Measurements from ENCODE around the gene NUMA1.
A peak's percentile ranks its signal among the peaks of the same experiment; 100 is the strongest.

Gene NUMA1

GRCh38 chr11:71986131-71986530 lies 94.2 kb downstream of the NUMA1 start:
- H2AK5ac ChIP-seq (ENCODE audit: low read length): no peak overlapping the region
- peaks cover 1% of the 10 kb centered on the region for H3K36me3 ChIP-seq (ENCODE audit: control insufficient read depth, insufficient read depth, low read length)
- no peak overlapping the region for H4K5ac ChIP-seq (ENCODE audit: low read length)
- H4K8ac ChIP-seq (ENCODE audit: low read depth, low read length): no peak overlapping the region
- H3K4me1 ChIP-seq (ENCODE audit: control insufficient read depth, low read depth, low read length): no peaks in the 10 kb centered on the region
- H3K9ac ChIP-seq (ENCODE audit: low read length): no peak overlapping the region
- no peak overlapping the region for H2BK5ac ChIP-seq (ENCODE audit: low read length)
- DNase-seq: no peak
- H3K4me2 ChIP-seq (ENCODE audit: low read length): no peak overlapping the region
- H2BK15ac ChIP-seq (replicated peaks; ENCODE audit: low read depth): no peak overlapping the region
- no peaks in the 10 kb centered on the region for H3K79me2 ChIP-seq (ENCODE audit: control insufficient read depth, insufficient read depth, low read length)
- no peak overlapping the region for H3K56ac ChIP-seq (ENCODE audit: low read length)
- no peak overlapping the region for H3K27ac ChIP-seq (ENCODE audit: low read depth, low read length)
- H3K4ac ChIP-seq (ENCODE audit: low read depth, low read length): no peak overlapping the region
- no peaks in the 10 kb centered on the region for H3K27me3 ChIP-seq (ENCODE audit: insufficient read depth, low read length, poor library complexity)
- WGBS (ENCODE audit: extremely low coverage, insufficient coverage, low lambda C conversion rate): no CpG with 5 or more reads among the region's 2 CpGs
- no peak overlapping the region for H2BK120ac ChIP-seq (ENCODE audit: low read depth, low read length)
- no peaks in the 10 kb centered on the region for H3K79me1 ChIP-seq (ENCODE audit: low read length)
- no peak overlapping the region for H3K18ac ChIP-seq (ENCODE audit: low read length)
- H3K4me3 ChIP-seq (ENCODE audit: low read length): no peak overlapping the region
- no peak overlapping the region for H3K23ac ChIP-seq (ENCODE audit: low read length)

- H3K79me1 ChIP-seq (ENCODE audit: low read length): no peaks in the 10 kb centered on the region
Observed at GRCh38 chr11:71979602-71980001, 100.7 kb downstream of the NUMA1 start.

GRCh38 chr11:71979094-71979493 lies 101.2 kb downstream of the NUMA1 start:
- H4K5ac ChIP-seq (ENCODE audit: low read length): no peak overlapping the region
- no peaks in the 10 kb centered on the region for H3K79me2 ChIP-seq (ENCODE audit: control insufficient read depth, insufficient read depth, low read length)
- H3K4ac ChIP-seq (ENCODE audit: low read depth, low read length): no peak overlapping the region
- no peak overlapping the region for H3K9ac ChIP-seq (ENCODE audit: low read length)
- H3K36me3 ChIP-seq (ENCODE audit: control insufficient read depth, insufficient read depth, low read length): peaks cover 1% of the 10 kb centered on the region
- no peak overlapping the region for H4K8ac ChIP-seq (ENCODE audit: low read depth, low read length)
- H3K18ac ChIP-seq (ENCODE audit: low read length): no peak overlapping the region
- H2BK120ac ChIP-seq (ENCODE audit: low read depth, low read length): no peak overlapping the region
- no peak overlapping the region for H3K23ac ChIP-seq (ENCODE audit: low read length)
- no peak overlapping the region for H2BK5ac ChIP-seq (ENCODE audit: low read length)
- WGBS (ENCODE audit: extremely low coverage, insufficient coverage, low lambda C conversion rate): no CpG with 5 or more reads among the region's 4 CpGs
- H3K27ac ChIP-seq (ENCODE audit: low read depth, low read length): no peak overlapping the region
- H3K27me3 ChIP-seq (ENCODE audit: insufficient read depth, low read length, poor library complexity): no peaks in the 10 kb centered on the region
- H3K56ac ChIP-seq (ENCODE audit: low read length): no peak overlapping the region
- H3K79me1 ChIP-seq (ENCODE audit: low read length): no peaks in the 10 kb centered on the region
- DNase-seq: no peak
- no peak overlapping the region for H3K4me2 ChIP-seq (ENCODE audit: low read length)
- H2AK5ac ChIP-seq (ENCODE audit: low read length): no peak overlapping the region
- no peak overlapping the region for H2BK15ac ChIP-seq (replicated peaks; ENCODE audit: low read depth)
- H3K4me3 ChIP-seq (ENCODE audit: low read length): no peak overlapping the region
- H3K4me1 ChIP-seq (ENCODE audit: control insufficient read depth, low read depth, low read length): no peaks in the 10 kb centered on the region

More at GRCh38 chr11:71979602-71980001, 100.7 kb downstream of the NUMA1 start:
- Histone ChIP-seq H3K9ac (ENCODE audit: low read length) (no peak overlapping the region), H3K4me1 (ENCODE audit: control insufficient read depth, low read depth, low read length) (no peaks in the 10 kb centered on the region), H3K27me3 (ENCODE audit: insufficient read depth, low read length, poor library complexity) (no peaks in the 10 kb centered on the region), H3K36me3 (ENCODE audit: control insufficient read depth, insufficient read depth, low read length) (peaks cover 1% of the 10 kb centered on the region), H3K4me2 (ENCODE audit: low read length) (no peak overlapping the region), H3K4ac (ENCODE audit: low read depth, low read length) (no peak overlapping the region), H3K4me3 (ENCODE audit: low read length) (no peak overlapping the region), H2BK5ac (ENCODE audit: low read length) (no peak overlapping the region), H4K8ac (ENCODE audit: low read depth, low read length) (no peak overlapping the region), H3K56ac (ENCODE audit: low read length) (no peak overlapping the region), H3K18ac (ENCODE audit: low read length) (no peak overlapping the region), H3K27ac (ENCODE audit: low read depth, low read length) (no peak overlapping the region), H2BK15ac (replicated peaks; ENCODE audit: low read depth) (no peak overlapping the region), H4K5ac (ENCODE audit: low read length) (no peak overlapping the region), H2BK120ac (ENCODE audit: low read depth, low read length) (no peak overlapping the region), H3K23ac (ENCODE audit: low read length) (no peak overlapping the region), H3K79me2 (ENCODE audit: control insufficient read depth, insufficient read depth, low read length) (no peaks in the 10 kb centered on the region), H2AK5ac (ENCODE audit: low read length) (no peak overlapping the region)
- no peak for DNase-seq
- WGBS (ENCODE audit: extremely low coverage, insufficient coverage, low lambda C conversion rate): no CpG with 5 or more reads among the region's 3 CpGs

GRCh38 chr11:71977743-71978418 lies 102.5 kb downstream of the NUMA1 start:
- Histone ChIP-seq H2BK15ac (replicated peaks; ENCODE audit: low read depth) (no peak overlapping the region), H3K27me3 (ENCODE audit: insufficient read depth, low read length, poor library complexity) (no peaks in the 10 kb centered on the region), H3K4me3 (ENCODE audit: low read length) (no peak overlapping the region), H3K9ac (ENCODE audit: low read length) (no peak overlapping the region), H4K5ac (ENCODE audit: low read length) (no peak overlapping the region), H4K8ac (ENCODE audit: low read depth, low read length) (no peak overlapping the region), H2BK5ac (ENCODE audit: low read length) (no peak overlapping the region), H3K4me2 (ENCODE audit: low read length) (no peak overlapping the region), H3K36me3 (ENCODE audit: control insufficient read depth, insufficient read depth, low read length) (no peaks in the 10 kb centered on the region), H3K18ac (ENCODE audit: low read length) (no peak overlapping the region), H2BK120ac (ENCODE audit: low read depth, low read length) (no peak overlapping the region), H3K4me1 (ENCODE audit: control insufficient read depth, low read depth, low read length) (no peaks in the 10 kb centered on the region), H3K56ac (ENCODE audit: low read length) (no peak overlapping the region), H2AK5ac (ENCODE audit: low read length) (no peak overlapping the region), H3K4ac (ENCODE audit: low read depth, low read length) (no peak overlapping the region), H3K79me2 (ENCODE audit: control insufficient read depth, insufficient read depth, low read length) (no peaks in the 10 kb centered on the region), H3K79me1 (ENCODE audit: low read length) (no peaks in the 10 kb centered on the region), H3K27ac (ENCODE audit: low read depth, low read length) (no peak overlapping the region), H3K23ac (ENCODE audit: low read length) (no peak overlapping the region)
- no CpG with 5 or more reads among the region's 7 CpGs for WGBS (ENCODE audit: extremely low coverage, insufficient coverage, low lambda C conversion rate)
- DNase-seq: peak; percentile 52

- H3K18ac ChIP-seq (ENCODE audit: low read length): no peak overlapping the region
- no peaks in the 10 kb centered on the region for H3K27me3 ChIP-seq (ENCODE audit: insufficient read depth, low read length, poor library complexity)
- H2AK5ac ChIP-seq (ENCODE audit: low read length): no peak overlapping the region
- H2BK15ac ChIP-seq (replicated peaks; ENCODE audit: low read depth): no peak overlapping the region
- H3K23ac ChIP-seq (ENCODE audit: low read length): no peak overlapping the region
- no peaks in the 10 kb centered on the region for H3K79me2 ChIP-seq (ENCODE audit: control insufficient read depth, insufficient read depth, low read length)
- H4K5ac ChIP-seq (ENCODE audit: low read length): no peak overlapping the region
- no peak for DNase-seq
- WGBS (ENCODE audit: extremely low coverage, insufficient coverage, low lambda C conversion rate): no CpG with 5 or more reads among the region's 1 CpG
- H3K4me3 ChIP-seq (ENCODE audit: low read length): no peak overlapping the region
- H3K4me1 ChIP-seq (ENCODE audit: control insufficient read depth, low read depth, low read length): no peaks in the 10 kb centered on the region
- no peak overlapping the region for H3K4ac ChIP-seq (ENCODE audit: low read depth, low read length)
- no peak overlapping the region for H3K4me2 ChIP-seq (ENCODE audit: low read length)
- H3K27ac ChIP-seq (ENCODE audit: low read depth, low read length): no peak overlapping the region
- no peaks in the 10 kb centered on the region for H3K36me3 ChIP-seq (ENCODE audit: control insufficient read depth, insufficient read depth, low read length)
- no peak overlapping the region for H2BK120ac ChIP-seq (ENCODE audit: low read depth, low read length)
- H3K79me1 ChIP-seq (ENCODE audit: low read length): no peaks in the 10 kb centered on the region
- H3K9ac ChIP-seq (ENCODE audit: low read length): no peak overlapping the region
- no peak overlapping the region for H4K8ac ChIP-seq (ENCODE audit: low read depth, low read length)
- H3K56ac ChIP-seq (ENCODE audit: low read length): no peak overlapping the region
- no peak overlapping the region for H2BK5ac ChIP-seq (ENCODE audit: low read length)
Observed at GRCh38 chr11:71977090-71977489, 103.3 kb downstream of the NUMA1 start.

- no peak overlapping the region for H3K4me3 ChIP-seq (ENCODE audit: low read length)
- H3K27ac ChIP-seq (ENCODE audit: low read depth, low read length): no peak overlapping the region
- no peak overlapping the region for H3K4ac ChIP-seq (ENCODE audit: low read depth, low read length)
- no peak overlapping the region for H3K9ac ChIP-seq (ENCODE audit: low read length)
- H2BK120ac ChIP-seq (ENCODE audit: low read depth, low read length): no peak overlapping the region
- no peak overlapping the region for H3K56ac ChIP-seq (ENCODE audit: low read length)
- H2AK5ac ChIP-seq (ENCODE audit: low read length): no peak overlapping the region
- H3K27me3 ChIP-seq (ENCODE audit: insufficient read depth, low read length, poor library complexity): no peaks in the 10 kb centered on the region
- H2BK5ac ChIP-seq (ENCODE audit: low read length): no peak overlapping the region
- no peaks in the 10 kb centered on the region for H3K79me2 ChIP-seq (ENCODE audit: control insufficient read depth, insufficient read depth, low read length)
- H3K4me2 ChIP-seq (ENCODE audit: low read length): no peak overlapping the region
- DNase-seq: no peak
- H2BK15ac ChIP-seq (replicated peaks; ENCODE audit: low read depth): no peak overlapping the region
- H4K8ac ChIP-seq (ENCODE audit: low read depth, low read length): no peak overlapping the region
- H3K4me1 ChIP-seq (ENCODE audit: control insufficient read depth, low read depth, low read length): no peaks in the 10 kb centered on the region
- WGBS (ENCODE audit: extremely low coverage, insufficient coverage, low lambda C conversion rate): no CpG with 5 or more reads among the region's 5 CpGs
- no peak overlapping the region for H3K18ac ChIP-seq (ENCODE audit: low read length)
- no peak overlapping the region for H4K5ac ChIP-seq (ENCODE audit: low read length)
- H3K23ac ChIP-seq (ENCODE audit: low read length): no peak overlapping the region
- no peaks in the 10 kb centered on the region for H3K79me1 ChIP-seq (ENCODE audit: low read length)
- H3K36me3 ChIP-seq (ENCODE audit: control insufficient read depth, insufficient read depth, low read length): no peaks in the 10 kb centered on the region
Observed at GRCh38 chr11:71976551-71976950, 103.8 kb downstream of the NUMA1 start.

Data from mesendoderm (in vitro differentiated cells).